ENCODE measurements around the gene ARHGEF6.

DNA sequence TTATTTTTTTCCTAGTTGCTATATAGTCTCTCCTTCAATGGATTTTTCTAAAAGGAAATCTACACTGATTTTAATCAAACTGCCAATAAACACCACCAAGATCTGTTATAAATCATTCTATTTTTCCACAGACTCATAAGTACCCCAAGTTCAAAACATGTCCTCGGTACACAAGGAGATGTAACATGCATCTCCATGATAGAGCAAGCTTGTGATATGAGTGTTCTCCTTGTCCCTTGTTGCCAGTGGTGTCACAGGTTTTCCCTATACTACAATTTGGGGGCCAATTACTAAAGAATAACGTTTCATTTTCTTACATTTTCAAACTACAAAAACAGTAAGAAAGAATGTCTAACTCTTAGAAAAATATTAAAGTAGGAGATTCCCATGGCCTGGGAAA, 491 bp downstream of the ARHGEF6 start:
- TF ChIP-seq POLR2A (IDR thresholded peaks at IDR 0.05) (no peak), EP300 (IDR thresholded peaks at IDR 0.05) (no peak)

All from tibial nerve (tissue), 3 donors.